ENCODE measurements around the gene NFKBIL1. TPM values are rescaled to one million over a fixed set of nuclear protein-coding genes. Genes with fewer than 3 reads are reported as not detected.

The NFKBIL1 gene
- total and polyA plus RNA-seq, 7 experiments from 2014 or later, result 8.7 to 17.2 (median 11.6) TPM

DNA sequence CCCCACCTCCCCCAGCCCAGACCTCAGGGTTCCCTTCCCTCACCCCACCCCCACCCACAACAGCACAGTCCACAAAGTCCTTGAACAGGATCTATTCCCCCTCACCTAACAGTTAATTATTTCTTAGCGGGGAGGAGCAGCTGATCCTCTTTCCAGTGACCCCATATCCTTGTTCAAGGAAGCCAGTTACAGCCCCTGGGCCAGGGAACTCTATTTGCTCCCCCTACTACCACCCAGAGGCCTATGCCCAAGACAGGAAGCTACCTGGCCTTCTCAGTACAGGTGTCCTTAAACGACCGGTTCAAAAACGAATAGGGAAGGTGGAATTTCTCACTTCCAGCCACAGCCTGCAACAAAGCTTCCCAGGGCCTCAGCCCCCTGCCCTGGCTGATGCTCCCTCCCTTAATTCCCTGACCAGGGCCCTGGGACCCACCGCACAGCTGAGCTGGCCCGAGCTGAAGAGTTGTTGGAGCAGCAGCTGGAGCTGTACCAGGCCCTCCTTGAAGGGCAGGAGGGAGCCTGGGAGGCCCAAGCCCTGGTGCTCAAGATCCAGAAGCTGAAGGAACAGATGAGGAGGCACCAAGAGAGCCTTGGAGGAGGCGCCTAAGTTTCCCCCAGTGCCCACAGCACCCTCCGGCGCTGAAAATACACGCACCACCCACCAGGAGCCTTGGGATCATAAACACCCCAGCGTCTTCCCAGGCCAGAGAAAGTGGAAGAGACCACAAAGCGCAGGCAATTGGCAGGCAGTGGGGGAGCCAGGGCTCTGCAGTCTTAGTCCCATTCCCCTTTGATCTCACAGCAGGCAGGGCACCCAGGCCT is 17.9 kb upstream of the NFKBIL1 start:
- no peaks in the 10 kb centered on the region for H3K27me3 Mint-ChIP-seq
- H3K36me3 ChIP-seq (ENCODE audit: control insufficient read depth in 2 of 3, insufficient read depth in 3 of 3, low read length in 3 of 3), result peaks cover 29 to 50% (median 36%) of the 10 kb centered on the region in 3 experiments
- H3K4me3 ChIP-seq (ENCODE audit: low read length), result no peak overlapping the region
- intact Hi-C loops (cut with micrococcal nuclease), result no loop called here
- H3K27ac ChIP-seq (ENCODE audit: low read depth, low read length), result no peak overlapping the region
- ATAC-seq, result peak; percentile 22
- H3K4me1 Mint-ChIP-seq, result peaks cover 8 to 25% (median 14%) of the 10 kb centered on the region in 7 donors
- peaks cover 3 to 31% (median 13%) of the 10 kb centered on the region in 5 donors for H3K36me3 Mint-ChIP-seq
- no peaks in the 10 kb centered on the region for H3K9me3 Mint-ChIP-seq
- no peaks in the 10 kb centered on the region for H3K4me1 ChIP-seq (ENCODE audit: control insufficient read depth in 2 of 2, insufficient read depth in 2 of 2, low read length in 2 of 2)
- H3K27me3 ChIP-seq (ENCODE audit: control insufficient read depth in 2 of 2, insufficient read depth in 2 of 2, low read length in 2 of 2), result no peaks in the 10 kb centered on the region
- H3K4me3 Mint-ChIP-seq, result no peak overlapping the region
- POLR2A ChIA-PET, result interaction anchor here (0.5 to 2.0 kb wide), 3 partner anchors 10 to 77 kb away, joined by 3 to 9 read pairs (median 4); no protein-coding TSS in a partner anchor
- no peak for DNase-seq
- CTCF ChIA-PET, result no interaction called here
- H3K9me3 ChIP-seq (ENCODE audit: control insufficient read depth in 2 of 3, low read length in 3 of 3), result no peaks in the 10 kb centered on the region
- peak overlapping the region in 1 of 9 donors; percentile 32 for H3K27ac Mint-ChIP-seq

DNA sequence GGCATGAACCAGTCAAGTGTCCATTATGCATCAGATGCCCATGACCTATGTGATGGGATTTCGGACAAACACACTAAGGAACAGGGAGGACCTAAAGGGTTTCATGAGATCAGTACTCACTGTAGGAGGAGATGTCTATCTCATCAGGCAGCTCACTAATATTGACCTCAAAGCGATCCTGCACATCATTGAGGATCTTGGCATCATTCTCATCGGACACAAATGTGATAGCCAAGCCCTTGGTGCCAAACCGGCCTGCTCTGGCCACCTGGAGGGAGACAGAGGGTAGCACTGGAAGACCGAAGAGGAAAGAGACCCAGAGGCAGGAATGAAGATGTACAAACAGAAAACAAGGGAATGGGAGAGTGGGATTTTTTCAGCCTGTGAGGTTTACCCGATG is 16.7 kb upstream of the NFKBIL1 start:
- peaks cover 12 to 32% (median 21%) of the 10 kb centered on the region in 7 donors for H3K4me1 Mint-ChIP-seq
- intact Hi-C loops (cut with micrococcal nuclease), result no loop called here
- H3K4me1 ChIP-seq (ENCODE audit: control insufficient read depth in 2 of 2, insufficient read depth in 2 of 2, low read length in 2 of 2), result no peaks in the 10 kb centered on the region
- H3K27ac Mint-ChIP-seq, result no peak overlapping the region
- no peaks in the 10 kb centered on the region for H3K9me3 Mint-ChIP-seq
- H3K36me3 Mint-ChIP-seq, result peaks cover 4 to 37% (median 22%) of the 10 kb centered on the region in 5 donors
- POLR2A ChIA-PET, result no interaction called here
- no peaks in the 10 kb centered on the region for H3K27me3 Mint-ChIP-seq
- no peak for ATAC-seq
- DNase-seq, result no peak
- CTCF ChIA-PET, result no interaction called here
- H3K4me3 Mint-ChIP-seq, result no peak overlapping the region
- H3K27me3 ChIP-seq (ENCODE audit: control insufficient read depth in 2 of 2, insufficient read depth in 2 of 2, low read length in 2 of 2), result no peaks in the 10 kb centered on the region
- H3K4me3 ChIP-seq (ENCODE audit: low read length), result no peak overlapping the region
- H3K27ac ChIP-seq (ENCODE audit: low read depth, low read length), result no peak overlapping the region
- H3K36me3 ChIP-seq (ENCODE audit: control insufficient read depth in 2 of 3, insufficient read depth in 3 of 3, low read length in 3 of 3), result peaks cover 40 to 61% (median 47%) of the 10 kb centered on the region in 3 experiments
- no peaks in the 10 kb centered on the region for H3K9me3 ChIP-seq (ENCODE audit: control insufficient read depth in 2 of 3, low read length in 3 of 3)

DNA sequence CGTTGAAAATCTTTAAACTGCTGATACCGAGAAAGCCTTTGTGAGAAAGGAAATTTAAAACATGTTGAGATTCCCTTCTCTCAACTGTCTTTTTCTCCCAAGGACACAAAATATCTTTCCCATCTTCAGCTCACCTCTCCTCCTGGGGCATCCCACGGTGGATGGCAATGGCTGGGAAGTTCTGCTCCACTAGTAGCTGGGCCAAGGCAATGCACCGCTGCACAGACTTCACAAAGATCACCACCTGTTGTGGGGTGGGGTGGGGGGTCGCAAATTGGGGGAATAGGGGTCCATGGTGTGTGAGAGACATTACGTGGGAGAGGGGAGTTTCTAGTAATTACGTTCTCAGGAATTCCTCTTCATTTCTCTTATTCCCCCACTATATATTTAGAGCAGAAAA is 16.2 kb upstream of the NFKBIL1 start:
- no peak for ATAC-seq
- Histone ChIP-seq H3K27me3 (ENCODE audit: control insufficient read depth in 2 of 2, insufficient read depth in 2 of 2, low read length in 2 of 2) (no peaks in the 10 kb centered on the region), H3K27ac (ENCODE audit: low read depth, low read length) (no peak overlapping the region), H3K36me3 (ENCODE audit: control insufficient read depth in 2 of 3, insufficient read depth in 3 of 3, low read length in 3 of 3) (peaks cover 45 to 66% (median 47%) of the 10 kb centered on the region in 3 experiments), H3K9me3 (ENCODE audit: control insufficient read depth in 2 of 3, low read length in 3 of 3) (no peaks in the 10 kb centered on the region), H3K4me1 (ENCODE audit: control insufficient read depth in 2 of 2, insufficient read depth in 2 of 2, low read length in 2 of 2) (no peaks in the 10 kb centered on the region), H3K4me3 (ENCODE audit: low read length) (no peak overlapping the region)
- Mint-ChIP-seq H3K4me3 (no peak overlapping the region), H3K9me3 (no peaks in the 10 kb centered on the region), H3K4me1 (peaks cover 17 to 37% (median 26%) of the 10 kb centered on the region in 7 donors), H3K27ac (no peak overlapping the region), H3K36me3 (peaks cover 9 to 42% (median 27%) of the 10 kb centered on the region in 5 donors), H3K27me3 (no peaks in the 10 kb centered on the region)
- CTCF ChIA-PET, result interaction anchor here (0.7 kb wide), 2 partner anchors 37 to 236 kb away, joined by 3 read pairs; no protein-coding TSS in a partner anchor
- POLR2A ChIA-PET, result no interaction called here
- DNase-seq, result no peak
- intact Hi-C loops (cut with micrococcal nuclease), result no loop called here

- no peaks in the 10 kb centered on the region for H3K27me3 Mint-ChIP-seq
- no peak overlapping the region for H3K4me3 ChIP-seq (ENCODE audit: low read length)
- H3K36me3 ChIP-seq (ENCODE audit: control insufficient read depth in 2 of 3, insufficient read depth in 3 of 3, low read length in 3 of 3), result peaks cover 47 to 74% (median 50%) of the 10 kb centered on the region in 3 experiments
- intact Hi-C loops (cut with micrococcal nuclease), result no loop called here
- no peak overlapping the region for H3K27ac ChIP-seq (ENCODE audit: low read depth, low read length)
- CTCF ChIA-PET, result interaction anchor here (0.5 to 0.7 kb wide), 3 partner anchors 18 to 235 kb away, joined by 3 to 4 read pairs (median 3); no protein-coding TSS in a partner anchor
- no peak overlapping the region for H3K4me3 Mint-ChIP-seq
- H3K27ac Mint-ChIP-seq, result peak overlapping the region in 7 of 9 donors; percentile 6 to 73 (median 42)
- H3K27me3 ChIP-seq (ENCODE audit: control insufficient read depth in 2 of 2, insufficient read depth in 2 of 2, low read length in 2 of 2), result no peaks in the 10 kb centered on the region
- POLR2A ChIA-PET, result interaction anchor here (0.9 to 1.0 kb wide), 2 partner anchors 9 to 37 kb away, joined by 3 read pairs; no protein-coding TSS in a partner anchor
- ATAC-seq, result no peak
- no peaks in the 10 kb centered on the region for H3K9me3 Mint-ChIP-seq
- H3K36me3 Mint-ChIP-seq, result peaks cover 10 to 47% (median 32%) of the 10 kb centered on the region in 5 donors
- no peaks in the 10 kb centered on the region for H3K4me1 ChIP-seq (ENCODE audit: control insufficient read depth in 2 of 2, insufficient read depth in 2 of 2, low read length in 2 of 2)
- peaks cover 21 to 44% (median 33%) of the 10 kb centered on the region in 7 donors for H3K4me1 Mint-ChIP-seq
- H3K9me3 ChIP-seq (ENCODE audit: control insufficient read depth in 2 of 3, low read length in 3 of 3), result no peaks in the 10 kb centered on the region
- no peak for DNase-seq
Measured at GRCh38 chr6:31531771-31532643, 15.4 kb upstream of the NFKBIL1 start.

- no peak for ATAC-seq
- no peaks in the 10 kb centered on the region for H3K4me1 ChIP-seq (ENCODE audit: control insufficient read depth in 2 of 2, insufficient read depth in 2 of 2, low read length in 2 of 2)
- H3K27ac Mint-ChIP-seq, result peak overlapping the region in 7 of 9 donors; percentile 21 to 81 (median 61)
- H3K27ac ChIP-seq (ENCODE audit: low read depth, low read length), result no peak overlapping the region
- peaks cover 21 to 50% (median 38%) of the 10 kb centered on the region in 7 donors for H3K4me1 Mint-ChIP-seq
- peak overlapping the region in 1 of 10 donors; percentile 19 for H3K4me3 Mint-ChIP-seq
- intact Hi-C loops (cut with micrococcal nuclease), result no loop called here
- no peaks in the 10 kb centered on the region for H3K27me3 Mint-ChIP-seq
- CTCF ChIA-PET, result no interaction called here
- H3K9me3 ChIP-seq (ENCODE audit: control insufficient read depth in 2 of 3, low read length in 3 of 3), result no peaks in the 10 kb centered on the region
- peaks cover 10 to 49% (median 32%) of the 10 kb centered on the region in 5 donors for H3K36me3 Mint-ChIP-seq
- no peak for DNase-seq
- H3K36me3 ChIP-seq (ENCODE audit: control insufficient read depth in 2 of 3, insufficient read depth in 3 of 3, low read length in 3 of 3), result peaks cover 47 to 81% (median 50%) of the 10 kb centered on the region in 3 experiments
- H3K27me3 ChIP-seq (ENCODE audit: control insufficient read depth in 2 of 2, insufficient read depth in 2 of 2, low read length in 2 of 2), result no peaks in the 10 kb centered on the region
- no peaks in the 10 kb centered on the region for H3K9me3 Mint-ChIP-seq
- H3K4me3 ChIP-seq (ENCODE audit: low read length), result no peak overlapping the region
- POLR2A ChIA-PET, result interaction anchor here (0.9 to 1.0 kb wide), 2 partner anchors 8 to 36 kb away, joined by 3 read pairs; no protein-coding TSS in a partner anchor
Measured at GRCh38 chr6:31532644-31533454, 14.6 kb upstream of the NFKBIL1 start.

DNA sequence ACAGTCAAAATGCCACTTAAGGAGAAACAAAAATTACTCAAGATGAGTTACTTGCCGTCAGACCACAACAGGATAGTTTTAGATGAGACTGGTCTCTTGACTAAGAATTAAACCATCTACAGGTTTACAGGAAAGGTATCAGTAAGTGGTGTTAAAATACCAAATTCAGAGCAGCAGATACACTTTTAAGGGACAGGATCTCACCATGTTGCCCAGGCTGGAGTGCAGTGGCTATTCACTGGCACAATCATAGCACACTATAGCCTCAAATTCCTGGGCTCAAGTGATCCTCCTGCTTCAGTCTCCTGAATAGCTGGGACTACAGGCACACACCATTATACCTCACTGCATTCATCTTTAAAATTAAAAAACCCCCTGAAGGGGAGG is 14.0 kb upstream of the NFKBIL1 start:
- DNase-seq (no peak), ATAC-seq (no peak)
- Histone ChIP-seq H3K9me3 (ENCODE audit: control insufficient read depth in 2 of 3, low read length in 3 of 3) (no peaks in the 10 kb centered on the region), H3K27ac (ENCODE audit: low read depth, low read length) (no peak overlapping the region), H3K4me1 (ENCODE audit: control insufficient read depth in 2 of 2, insufficient read depth in 2 of 2, low read length in 2 of 2) (peaks cover 0 to 2% of the 10 kb centered on the region in 2 donors), H3K4me3 (ENCODE audit: low read length) (no peak overlapping the region), H3K36me3 (ENCODE audit: control insufficient read depth in 2 of 3, insufficient read depth in 3 of 3, low read length in 3 of 3) (peaks cover 47 to 86% (median 54%) of the 10 kb centered on the region in 3 experiments), H3K27me3 (ENCODE audit: control insufficient read depth in 2 of 2, insufficient read depth in 2 of 2, low read length in 2 of 2) (no peaks in the 10 kb centered on the region)
- Mint-ChIP-seq H3K4me1 (peaks cover 24 to 54% (median 41%) of the 10 kb centered on the region in 7 donors), H3K27me3 (no peaks in the 10 kb centered on the region), H3K27ac (peak overlapping the region in 5 of 9 donors; percentile 22 to 81 (median 61)), H3K9me3 (no peaks in the 10 kb centered on the region), H3K4me3 (peak overlapping the region in 1 of 10 donors; percentile 19), H3K36me3 (peaks cover 13 to 52% (median 32%) of the 10 kb centered on the region in 5 donors)
- ChIA-PET CTCF (no interaction called here), POLR2A (no interaction called here)
- intact Hi-C loops (cut with micrococcal nuclease), result no loop called here

Measured in naive thymus-derived CD4-positive, alpha-beta T cell (primary cell).